HG03457 (cell line): ENCODE results near the gene NALCN.

ENCODE experiments used
- ATAC-seq: cut with Tn5 transposase; IDR thresholded peaks from one replicate; pipeline ENCODE4 v1.9.1; 2021; ENCODE audit warnings: moderate number of reproducible peaks; ENCODE audit not compliant: unreplicated experiment

Gene NALCN

DNA sequence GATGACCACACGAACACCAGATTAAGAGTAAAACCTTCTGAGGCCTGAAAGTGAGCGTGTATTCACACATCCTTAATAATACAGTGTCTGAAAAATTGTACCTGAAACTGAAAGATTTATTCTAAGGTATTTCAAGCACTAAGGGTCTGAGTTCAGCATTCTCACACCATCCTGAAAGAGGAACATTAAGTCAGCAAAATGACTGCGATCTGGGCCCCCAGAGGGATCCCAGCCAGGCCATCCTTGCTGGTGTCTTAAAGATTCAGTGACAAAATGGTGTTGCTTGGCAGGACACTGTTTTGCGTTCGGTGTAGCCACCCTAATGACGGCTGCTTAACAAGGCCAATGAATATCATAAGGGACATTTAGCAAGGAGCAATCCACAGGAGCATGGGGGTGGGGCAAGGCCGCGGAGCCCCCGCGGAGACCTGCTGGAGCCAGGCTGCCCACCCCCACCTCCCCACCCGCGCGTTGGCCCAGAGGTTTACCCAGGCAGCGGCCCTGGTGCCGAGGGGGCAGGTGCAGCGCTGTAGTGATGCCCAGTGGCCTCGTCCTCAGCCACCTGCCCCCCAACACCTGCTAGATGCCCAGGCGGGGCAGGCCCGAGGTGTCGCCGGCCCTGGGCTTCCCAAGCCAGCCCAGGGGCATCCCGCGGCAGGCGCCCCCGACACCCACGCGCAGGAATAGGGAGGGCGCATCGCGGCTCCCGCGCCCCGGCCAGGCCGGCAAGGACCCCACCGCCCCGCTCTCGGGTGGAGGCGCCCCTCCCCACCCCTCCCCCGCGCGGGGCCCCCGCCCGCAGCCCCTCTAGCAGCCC lies 742 bp downstream of the NALCN start:
- no peak for ATAC-seq

GRCh38 chr13:101412076-101412475 lies 4.2 kb downstream of the NALCN start:
- ATAC-seq: no peak

DNA sequence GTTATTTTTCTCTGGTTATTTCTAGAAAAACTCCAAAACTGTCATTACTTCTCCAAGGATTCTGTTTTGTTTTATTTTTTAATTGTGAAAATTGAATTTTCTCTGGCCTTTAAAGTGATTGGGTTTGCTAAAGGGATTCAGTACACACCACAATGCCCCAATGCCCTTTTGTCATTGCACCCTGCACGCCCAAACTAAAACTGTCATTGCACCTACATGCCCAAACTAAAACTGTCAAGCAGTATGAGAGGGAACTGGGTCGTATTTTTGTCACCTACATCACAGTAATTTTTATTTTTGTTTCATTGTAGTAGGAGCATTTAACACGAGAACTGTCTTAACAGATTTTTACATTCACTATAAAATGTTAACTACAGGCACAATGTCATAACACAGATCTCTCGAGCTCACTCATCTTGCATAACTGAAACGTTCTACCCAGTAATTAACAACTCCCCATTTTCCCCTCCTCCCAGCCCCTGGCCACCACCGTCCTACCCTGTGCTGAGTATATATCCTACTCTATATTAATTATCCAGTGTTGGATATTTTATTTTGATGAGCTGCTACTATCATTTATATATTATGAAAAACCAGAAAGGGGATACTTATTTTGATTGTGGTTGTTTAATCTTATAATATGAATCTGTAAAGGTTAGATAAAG lies 7.2 kb downstream of the NALCN start:
- no peak for ATAC-seq

GRCh38 chr13:101408154-101408553 lies 8.2 kb downstream of the NALCN start:
- ATAC-seq: no peak

DNA sequence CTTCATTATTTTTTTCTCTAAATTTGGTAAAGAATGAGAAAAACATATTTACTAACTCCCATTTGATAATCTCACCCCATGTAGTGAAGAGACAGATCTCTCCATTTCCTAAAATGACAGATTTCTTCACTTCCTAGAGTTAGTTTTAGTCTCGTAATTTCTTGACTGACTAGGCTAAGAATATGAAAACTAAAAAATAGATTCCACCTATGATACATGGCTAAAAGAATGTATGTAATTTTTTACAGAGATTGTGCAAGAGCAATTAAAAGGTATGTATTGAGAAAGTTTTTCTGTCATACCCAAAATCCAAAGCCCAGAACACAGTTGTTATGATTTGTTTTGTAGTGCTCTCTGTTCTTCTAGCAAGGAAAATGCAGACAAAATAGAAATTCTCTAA lies 9.5 kb downstream of the NALCN start:
- no peak for ATAC-seq

DNA sequence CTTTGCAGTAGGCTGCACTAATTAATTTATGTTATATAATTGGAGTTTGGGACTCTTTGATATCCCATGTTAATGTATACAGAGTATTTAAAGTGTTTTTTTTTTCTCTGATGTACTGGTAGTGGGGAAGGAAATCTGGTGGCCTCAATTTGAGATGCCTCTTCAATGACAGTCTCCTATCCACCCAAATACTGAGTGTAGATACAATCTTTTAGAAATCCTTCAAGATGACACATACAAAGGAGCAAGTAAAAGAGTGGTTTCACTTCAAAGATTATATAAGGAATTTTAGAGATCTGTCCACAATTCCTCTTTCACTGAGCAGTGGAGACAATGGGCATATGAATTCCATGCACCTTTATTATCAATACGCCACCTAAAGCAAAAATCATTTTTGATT lies 15.1 kb downstream of the NALCN start:
- no peak for ATAC-seq

GRCh38 chr13:101399365-101399764 lies 16.9 kb downstream of the NALCN start:
- ATAC-seq: no peak

- no peak for ATAC-seq
These were observed 17.4 kb downstream of the NALCN start for GRCh38 chr13:101398920-101399319.

GRCh38 chr13:101398191-101398590 lies 18.1 kb downstream of the NALCN start:
- ATAC-seq: no peak

- no peak for ATAC-seq
These were observed 18.6 kb downstream of the NALCN start for GRCh38 chr13:101397742-101398141.

DNA sequence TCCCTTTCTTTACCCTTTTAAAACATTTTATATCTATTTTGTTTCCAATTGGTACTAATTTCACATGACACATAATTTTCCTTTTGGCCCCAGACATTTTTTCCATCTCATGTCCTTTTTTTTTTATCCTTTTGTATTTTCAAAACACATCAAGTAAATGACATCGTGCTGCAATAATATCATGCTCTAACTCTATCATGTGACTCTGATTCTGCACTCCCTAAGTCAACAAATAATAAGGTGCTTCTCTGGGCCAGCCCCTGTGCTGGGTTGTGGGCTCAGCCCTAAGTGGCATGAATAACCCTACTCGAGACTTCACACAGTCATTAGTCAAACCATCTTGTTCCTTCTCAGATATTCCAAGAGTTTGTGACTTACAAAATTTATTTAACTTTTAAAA lies 21.7 kb downstream of the NALCN start:
- ATAC-seq: no peak

- ATAC-seq: no peak
These were observed 23.2 kb downstream of the NALCN start for GRCh38 chr13:101393140-101393539.

- no peak for ATAC-seq
These were observed 25.8 kb downstream of the NALCN start for GRCh38 chr13:101390461-101390860.

DNA sequence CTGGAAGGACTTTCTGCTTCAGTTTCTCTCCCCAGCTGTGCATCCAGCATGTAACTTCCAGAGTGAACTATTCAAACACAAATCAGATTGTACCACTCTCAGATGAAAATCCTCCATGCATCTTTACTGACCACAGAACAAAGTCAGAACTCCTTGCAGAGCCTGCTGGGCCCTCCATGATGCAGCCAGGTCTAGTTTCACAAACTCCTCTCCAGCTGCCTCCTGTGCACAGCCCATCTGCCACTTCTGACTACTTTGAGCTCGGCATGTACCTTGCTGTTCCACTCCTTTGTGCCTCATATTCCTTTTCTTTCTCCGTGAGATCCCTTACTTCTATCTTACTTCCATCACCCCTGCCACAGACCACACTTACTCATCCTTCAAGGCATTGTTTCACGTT lies 31.4 kb downstream of the NALCN start:
- ATAC-seq: no peak

GRCh38 chr13:101383595-101383994 lies 32.7 kb downstream of the NALCN start:
- ATAC-seq: no peak

DNA sequence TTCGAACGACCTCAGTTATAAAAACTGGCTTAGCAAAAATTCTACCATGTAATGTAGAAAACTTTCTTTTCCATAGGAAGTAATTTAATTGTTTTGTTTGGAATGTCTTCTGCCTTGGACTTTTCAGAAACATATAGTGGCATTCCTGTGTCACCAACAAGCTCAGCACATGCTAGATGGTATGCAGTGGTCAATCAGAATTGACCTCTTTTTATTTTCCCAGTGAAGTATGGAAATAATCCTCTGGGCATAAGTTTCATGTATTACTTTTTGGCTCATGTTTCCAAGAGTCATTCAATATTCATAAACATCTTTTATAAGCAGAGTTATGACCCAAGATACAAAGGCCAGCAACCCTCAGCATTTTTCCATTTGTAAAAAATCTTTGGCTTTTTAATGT lies 33.6 kb downstream of the NALCN start:
- no peak for ATAC-seq

DNA sequence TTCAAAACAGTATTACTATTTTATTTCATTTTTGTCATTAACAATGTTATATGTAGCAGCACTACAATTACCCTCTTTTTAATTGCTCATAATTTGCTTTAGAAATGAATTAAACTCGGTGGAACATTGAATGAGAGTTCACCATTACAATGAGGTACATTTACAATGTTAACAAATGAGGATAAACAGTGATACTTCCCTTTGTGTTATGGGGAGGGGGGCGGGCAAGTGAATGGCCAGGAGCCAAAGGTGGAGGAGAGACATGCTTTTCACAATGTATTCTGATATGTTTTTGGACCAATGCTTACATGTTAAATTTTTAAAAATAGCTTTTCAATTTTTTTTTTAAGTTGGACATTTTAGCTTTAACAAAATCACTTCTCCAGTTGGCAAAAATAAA lies 34.2 kb downstream of the NALCN start:
- ATAC-seq: no peak

GRCh38 chr13:101360525-101360924 lies 55.8 kb downstream of the NALCN start:
- ATAC-seq: no peak

DNA sequence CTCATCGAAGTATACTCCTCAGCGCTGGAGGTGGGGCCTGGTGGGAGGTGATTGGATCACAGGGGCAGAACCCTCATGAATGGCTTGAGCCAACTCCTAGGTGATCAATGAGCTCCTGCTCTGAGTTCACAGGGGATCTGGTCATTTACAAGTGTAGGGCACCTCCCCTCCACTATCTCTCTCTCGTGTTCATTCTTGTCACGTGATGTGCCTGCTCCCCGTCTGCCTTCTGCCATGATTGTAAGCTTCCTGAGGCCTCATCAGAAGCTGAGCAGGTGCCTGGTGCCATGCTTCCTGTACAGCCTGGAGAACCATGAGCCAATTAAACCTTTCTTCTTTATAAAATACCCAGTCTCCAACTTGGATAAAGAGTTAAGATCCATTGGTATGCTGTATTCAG lies 61.4 kb downstream of the NALCN start:
- no peak for ATAC-seq

DNA sequence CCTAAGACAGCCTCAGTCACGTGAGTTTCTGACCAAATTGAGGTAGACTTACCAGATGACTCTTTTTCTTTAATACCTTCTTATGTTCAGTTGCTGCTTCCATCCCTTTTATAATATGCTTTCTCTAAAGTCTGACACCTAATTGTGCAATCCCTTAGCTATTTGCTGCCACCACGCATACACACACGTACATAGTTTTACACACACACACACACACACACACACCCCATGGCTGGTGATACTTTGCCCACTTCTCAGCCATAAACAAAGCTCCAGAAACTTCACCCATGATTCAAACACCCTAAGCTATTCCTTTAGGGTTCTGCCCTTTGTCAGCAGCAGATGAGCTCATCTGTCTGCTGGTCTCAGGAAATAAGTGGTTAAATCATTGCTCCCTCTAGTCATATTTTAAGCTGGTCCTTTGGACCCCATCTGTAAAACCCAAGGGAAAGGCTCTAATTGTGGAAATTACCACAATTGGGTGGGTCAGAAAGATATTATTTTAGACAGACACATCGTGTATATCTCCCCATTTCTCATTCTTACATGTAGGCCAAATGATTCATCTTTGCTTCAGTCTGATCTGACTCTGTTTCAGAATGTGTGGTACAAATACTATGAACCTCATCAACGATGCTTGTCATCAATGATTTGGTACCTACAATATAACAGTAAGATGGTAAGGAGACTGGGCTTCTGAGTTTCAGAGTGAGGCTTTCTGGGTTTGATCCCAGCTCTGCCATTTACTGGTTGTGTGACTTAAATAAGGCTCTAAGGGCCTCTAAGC lies 69.2 kb downstream of the NALCN start:
- ATAC-seq: no peak

- no peak for ATAC-seq
These were observed 70.1 kb downstream of the NALCN start for GRCh38 chr13:101346161-101346560.
